Caki2 (cell line): ENCODE measurements around the gene OR10R2. TPM values are rescaled to one million over a fixed set of nuclear protein-coding genes. Genes with fewer than 3 reads are reported as not detected.
"Not testable (repeated sequence)": the region's sequence is repeated elsewhere in the genome, so short reads cannot be mapped to it uniquely, and the experiment has no call there.

ENCODE experiments used
- DNase-seq: peaks from one replicate; pipeline ENCODE4 v3.0.0-alpha.2; 2015; ENCODE audit warnings: low read depth
- in situ Hi-C: cut with HindIII; loops from 2 replicates; pipeline ENCODE4 v1.10.0; 2016; ENCODE audit warnings: low sequenced_read_pairs, low pct_unique_long_range_greater_than_20kb, mixed read lengths
- total RNA-seq: library from RNA; depleted of rRNA; stranded (reverse); fragments of >200 nt; shearing (Covaris generic); gene quantifications from 2 replicates; pipeline ENCODE4 v1.2.3, GENCODE V29; 2014; ENCODE audit warnings: low replicate concordance; rRNA removed

OR10R2 gene, protein sequence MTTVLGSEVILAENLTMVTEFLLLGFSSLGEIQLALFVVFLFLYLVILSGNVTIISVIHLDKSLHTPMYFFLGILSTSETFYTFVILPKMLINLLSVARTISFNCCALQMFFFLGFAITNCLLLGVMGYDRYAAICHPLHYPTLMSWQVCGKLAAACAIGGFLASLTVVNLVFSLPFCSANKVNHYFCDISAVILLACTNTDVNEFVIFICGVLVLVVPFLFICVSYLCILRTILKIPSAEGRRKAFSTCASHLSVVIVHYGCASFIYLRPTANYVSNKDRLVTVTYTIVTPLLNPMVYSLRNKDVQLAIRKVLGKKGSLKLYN
- total RNA-seq: not detected in 2 replicates

DNA sequence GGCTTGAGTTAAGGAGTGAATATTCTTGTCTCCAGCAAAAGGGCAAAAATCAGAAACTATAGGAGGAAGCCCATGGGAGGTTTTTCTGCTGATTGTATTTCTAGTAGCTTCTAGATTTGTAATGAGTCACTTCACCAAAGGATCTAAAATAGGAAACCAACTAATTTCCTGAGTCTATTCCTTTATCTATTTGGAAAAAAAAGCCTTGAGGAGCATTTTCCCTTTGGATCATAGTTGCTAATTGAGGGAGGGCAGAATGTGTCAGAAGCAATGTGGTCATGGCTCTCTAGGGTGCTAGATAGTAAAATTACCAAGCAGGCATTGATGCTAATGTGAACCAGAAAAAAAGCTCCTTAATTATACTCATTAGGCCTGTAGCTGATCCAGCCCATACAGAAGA lies at the start of gene OR10R2:
Gene OR10R2 (plus strand): TSS at position 301 of the 400 bp plus-strand sequence. CDS start 106 bp downstream, outside the sequence.
- in situ Hi-C loops: no loop called here

DNA sequence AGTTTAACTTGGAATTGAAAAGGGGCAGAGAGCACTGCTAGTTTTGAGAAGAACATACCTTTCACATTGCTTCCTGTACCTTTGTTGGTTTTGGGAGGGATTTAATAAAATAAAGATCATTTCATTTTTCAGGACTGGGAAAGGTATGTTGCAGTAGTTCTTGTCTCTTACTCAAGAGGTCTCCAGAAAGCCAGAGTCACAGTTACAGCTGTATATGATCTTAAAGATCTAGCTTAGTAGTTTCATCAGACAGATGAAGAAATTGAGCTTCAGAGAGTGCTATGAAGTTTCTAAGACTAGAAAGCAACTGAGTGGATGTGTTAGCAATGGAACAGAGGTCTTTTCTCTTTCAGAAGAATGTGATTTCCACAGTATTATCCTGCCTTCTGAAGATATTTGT lies 47.0 kb upstream of the OR10R2 start:
- in situ Hi-C loops: no loop called here

More for the DNA sequence above, at the start of gene OR10R2:
- DNase-seq: no peak

DNA sequence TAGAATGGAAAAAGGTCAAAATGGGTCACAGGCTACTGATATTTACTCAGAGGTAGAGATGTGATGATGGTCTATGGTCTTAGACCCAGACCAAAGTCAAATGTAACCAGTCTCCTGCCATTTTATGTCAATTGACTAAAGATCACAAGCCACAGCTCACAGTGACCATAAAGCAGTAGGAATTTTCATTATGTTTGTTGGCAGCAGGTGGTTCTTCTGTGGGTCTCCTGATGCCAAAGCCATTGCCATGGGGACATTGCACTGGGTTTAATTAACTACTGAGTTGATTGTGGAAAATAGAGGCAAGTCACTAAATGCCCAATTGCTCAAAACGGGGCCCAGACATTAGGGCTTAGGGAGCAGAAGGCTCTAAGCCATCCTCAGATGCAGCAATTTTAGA lies 45.9 kb upstream of the OR10R2 start, which contains the start of gene OR10K2:
Gene OR10K2 (minus strand): TSS at position 101 of the 400 bp plus-strand sequence. CDS start 5,371 bp downstream, outside the sequence.
- in situ Hi-C loops: no loop called here
- no peak for DNase-seq

More for the DNA sequence above, 47.0 kb upstream of the OR10R2 start:
- DNase-seq: no peak

DNA sequence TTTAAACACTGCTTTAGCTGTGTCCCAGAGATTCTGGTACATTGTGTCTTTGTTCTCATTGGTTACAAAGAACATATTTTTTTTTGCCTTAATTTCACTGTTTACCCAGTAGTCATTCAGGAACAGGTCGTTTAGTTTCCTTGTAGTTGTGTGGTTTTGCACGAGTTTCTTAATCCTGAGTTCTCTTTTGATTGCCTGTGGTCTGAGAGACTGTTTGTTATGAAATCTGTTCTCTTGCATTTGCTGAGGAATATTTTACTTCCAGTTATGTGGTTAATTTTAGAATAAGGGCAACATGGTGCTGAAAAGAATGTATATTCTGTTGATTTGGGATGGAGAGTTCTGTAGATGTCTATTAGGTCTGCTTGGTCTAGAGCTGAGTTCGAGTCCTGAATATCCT lies 41.9 kb upstream of the OR10R2 start:
- in situ Hi-C loops, DNase-seq: not testable (repeated sequence)

DNA sequence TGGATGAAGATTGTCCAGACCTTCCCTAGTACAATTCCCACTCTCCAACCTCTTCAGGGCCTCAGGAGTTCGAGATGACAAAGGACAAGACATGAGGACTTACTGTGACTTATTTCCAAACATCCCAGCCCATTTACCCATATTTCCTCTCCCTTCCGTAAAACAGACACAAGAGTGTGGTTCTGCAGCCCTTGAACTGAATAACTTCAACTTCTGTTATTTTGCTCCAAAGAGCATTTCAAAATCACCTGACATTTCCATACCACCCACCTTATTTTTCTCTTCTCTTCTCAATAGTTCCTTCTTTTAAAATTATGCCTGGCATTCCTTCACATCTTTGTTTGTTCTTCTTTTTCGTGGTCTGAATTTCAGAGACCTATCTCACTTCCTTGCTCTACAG lies 37.3 kb upstream of the OR10R2 start:
- in situ Hi-C loops: no loop called here
- no peak for DNase-seq

DNA sequence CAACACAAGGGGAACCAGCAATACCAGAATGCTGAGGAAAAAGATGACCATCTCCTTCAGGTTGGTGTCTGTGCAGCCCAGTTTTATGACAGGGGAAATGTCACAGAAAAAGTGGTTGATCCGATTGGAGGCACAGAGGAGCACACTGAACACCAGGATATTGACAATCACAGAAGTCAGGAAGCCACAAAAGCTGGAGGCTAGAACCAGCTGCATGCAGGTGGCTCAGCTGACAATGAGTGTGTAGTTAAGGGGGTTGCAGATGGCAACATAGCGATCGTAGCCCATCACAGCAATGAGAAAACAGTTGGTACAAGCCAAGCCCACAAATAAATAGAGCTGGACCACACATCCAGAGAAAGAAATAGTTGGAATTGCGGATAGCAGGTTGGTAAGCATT lies 26.6 kb upstream of the OR10R2 start:
- in situ Hi-C loops: no loop called here
- DNase-seq: no peak

DNA sequence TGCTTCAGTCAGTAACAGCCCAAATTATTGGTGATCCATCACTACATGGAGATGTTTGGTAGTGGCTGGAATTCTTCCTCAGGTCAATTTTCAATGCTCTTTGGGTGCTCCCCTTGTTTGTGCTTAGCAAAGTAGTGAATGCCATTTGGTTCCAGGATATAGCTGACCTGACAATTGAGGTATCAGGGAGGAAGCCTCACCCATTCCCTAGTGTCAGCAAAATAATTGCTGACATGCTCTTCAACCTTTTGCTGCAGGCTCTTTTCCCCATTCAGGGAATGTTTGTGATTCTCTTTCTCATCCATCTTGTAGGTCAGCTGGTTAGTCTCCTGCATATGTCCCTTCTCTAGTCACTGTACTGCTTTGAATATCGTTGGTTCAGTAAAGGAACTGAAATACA lies 17.5 kb upstream of the OR10R2 start:
- in situ Hi-C loops: no loop called here
- no peak for DNase-seq

DNA sequence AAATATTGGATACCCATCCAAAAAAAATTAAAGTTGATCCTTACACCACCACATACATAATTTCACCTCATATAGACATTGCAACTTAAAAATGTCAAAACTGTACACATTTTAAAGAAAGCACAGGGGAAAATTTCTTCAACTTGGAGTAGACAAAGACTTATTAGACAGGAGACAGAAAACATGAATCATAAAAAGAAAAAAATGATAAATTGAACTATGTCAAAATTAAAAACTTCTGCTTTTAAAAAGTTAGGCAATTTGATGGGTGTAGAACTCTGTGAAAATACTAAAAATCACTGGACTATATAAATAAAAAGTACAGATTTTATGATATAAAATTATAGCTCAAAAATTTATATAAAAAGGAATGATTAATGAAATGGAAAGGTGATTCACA lies 14.8 kb upstream of the OR10R2 start:
- in situ Hi-C loops: no loop called here
- no peak for DNase-seq

DNA sequence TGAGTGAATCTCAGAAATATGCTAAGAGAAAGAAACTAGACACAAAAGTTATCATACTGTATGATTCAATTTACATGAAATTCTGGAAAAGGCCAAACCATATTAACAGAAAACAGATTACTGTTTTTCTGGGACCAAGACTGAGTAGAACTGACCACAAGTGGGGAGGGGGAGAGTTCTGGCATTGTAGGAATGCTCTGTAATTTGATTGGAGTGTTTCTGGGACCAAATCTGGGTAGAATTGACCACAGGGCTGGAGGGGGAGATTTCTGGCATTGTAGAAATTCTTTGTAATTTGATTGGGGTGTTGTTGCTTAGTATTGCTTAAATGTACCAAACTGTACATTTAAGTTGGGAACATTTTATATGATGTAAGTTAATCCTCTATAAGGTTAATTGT lies 13.8 kb upstream of the OR10R2 start:
- in situ Hi-C loops: no loop called here
- no peak for DNase-seq

DNA sequence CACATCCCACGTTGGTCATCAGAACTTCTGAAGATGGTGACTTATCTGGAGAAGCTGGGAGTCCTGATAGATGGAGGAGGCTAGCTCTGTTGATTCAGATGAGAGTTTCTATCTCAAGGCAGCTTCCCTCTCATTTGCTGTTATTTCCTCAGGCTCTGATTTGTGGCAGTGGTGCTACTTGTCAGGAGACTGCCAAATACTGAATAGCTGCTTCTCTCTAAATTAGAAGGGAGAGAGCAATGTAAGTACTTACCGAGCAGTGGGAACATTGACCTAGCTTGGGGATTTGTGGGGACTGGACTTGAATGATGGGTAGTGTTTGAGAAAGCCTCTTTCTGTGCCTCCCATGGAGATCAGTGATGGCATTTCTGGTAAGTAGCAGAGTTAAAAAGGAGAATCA lies 10.5 kb upstream of the OR10R2 start, which contains the start of gene OR10K1:
Gene OR10K1 (plus strand): TSS at position 301 of the 400 bp plus-strand sequence. CDS start 3,728 bp downstream, outside the sequence.
- DNase-seq: no peak
- in situ Hi-C loops: no loop called here

DNA sequence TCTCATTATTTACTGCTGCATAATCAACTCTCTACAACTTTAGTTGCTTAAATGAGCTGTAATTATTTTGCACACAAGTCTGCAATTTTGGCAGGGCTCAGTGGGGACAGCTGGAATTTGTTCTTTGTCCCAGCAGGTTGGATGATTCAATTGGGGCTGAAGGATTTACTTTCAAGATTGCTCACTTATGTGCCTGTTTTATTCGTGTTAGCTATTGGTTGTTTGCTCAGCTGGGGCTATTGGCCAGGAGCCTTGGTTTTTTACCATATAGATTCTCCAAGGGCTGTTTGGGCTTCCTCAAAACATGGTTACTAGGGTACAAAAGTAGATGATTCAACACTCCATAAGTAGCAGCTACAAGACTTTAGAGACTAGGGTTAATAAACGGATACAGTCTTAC lies 13.4 kb downstream of the OR10R2 start:
- no peak for DNase-seq
- in situ Hi-C loops: no loop called here

DNA sequence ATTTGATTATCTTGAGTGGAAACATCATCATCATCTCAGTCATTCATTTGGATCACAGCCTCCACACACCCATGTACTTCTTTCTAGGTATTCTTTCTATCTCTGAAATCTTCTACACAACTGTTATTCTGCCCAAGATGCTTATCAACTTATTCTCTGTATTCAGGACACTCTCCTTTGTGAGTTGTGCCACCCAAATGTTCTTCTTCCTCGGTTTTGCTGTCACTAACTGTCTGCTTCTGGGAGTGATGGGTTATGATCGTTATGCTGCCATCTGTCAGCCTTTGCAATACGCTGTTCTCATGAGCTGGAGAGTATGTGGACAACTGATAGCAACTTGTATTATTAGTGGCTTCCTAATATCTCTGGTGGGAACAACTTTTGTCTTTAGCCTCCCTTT lies 19.3 kb downstream of the OR10R2 start:
- in situ Hi-C loops: no loop called here
- DNase-seq: no peak

DNA sequence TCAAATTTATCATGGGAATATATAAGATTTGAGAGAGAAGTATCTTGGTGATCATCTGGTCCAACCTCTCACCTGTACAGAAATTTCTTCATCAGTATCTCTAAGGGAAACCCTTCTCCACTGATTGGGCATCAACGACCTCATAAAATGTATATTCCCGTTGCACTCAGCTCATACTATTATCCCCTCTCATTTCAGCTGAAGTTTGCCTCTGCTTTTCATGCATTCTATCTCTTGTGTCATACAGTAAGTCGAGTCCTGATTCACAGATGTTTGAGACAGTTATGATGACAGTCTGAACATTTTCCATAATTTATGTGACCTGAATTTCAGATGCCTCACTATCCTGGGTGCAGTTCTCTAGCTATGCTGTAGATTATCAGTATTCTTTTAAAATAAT lies 21.0 kb downstream of the OR10R2 start:
- in situ Hi-C loops: no loop called here
- no peak for DNase-seq

DNA sequence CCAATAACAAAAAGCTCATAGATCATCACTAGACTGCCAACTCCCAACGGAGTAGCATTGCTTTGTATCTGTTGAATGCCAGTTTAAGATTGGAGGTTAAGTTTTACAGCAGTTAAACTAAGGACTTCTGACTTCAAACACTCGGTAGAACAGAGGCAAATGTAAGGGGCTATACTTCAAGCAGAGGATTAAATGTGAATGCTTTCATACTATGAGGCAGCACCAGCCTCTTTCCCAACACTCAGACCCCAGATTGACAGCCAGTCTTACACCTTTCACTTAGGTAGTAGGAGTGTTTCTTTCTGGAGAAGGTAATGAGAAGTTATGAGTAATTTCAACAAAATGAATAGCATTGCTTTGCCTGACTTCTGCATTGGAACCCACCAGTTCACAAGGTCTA lies 22.8 kb downstream of the OR10R2 start:
- no peak for DNase-seq
- in situ Hi-C loops: no loop called here

DNA sequence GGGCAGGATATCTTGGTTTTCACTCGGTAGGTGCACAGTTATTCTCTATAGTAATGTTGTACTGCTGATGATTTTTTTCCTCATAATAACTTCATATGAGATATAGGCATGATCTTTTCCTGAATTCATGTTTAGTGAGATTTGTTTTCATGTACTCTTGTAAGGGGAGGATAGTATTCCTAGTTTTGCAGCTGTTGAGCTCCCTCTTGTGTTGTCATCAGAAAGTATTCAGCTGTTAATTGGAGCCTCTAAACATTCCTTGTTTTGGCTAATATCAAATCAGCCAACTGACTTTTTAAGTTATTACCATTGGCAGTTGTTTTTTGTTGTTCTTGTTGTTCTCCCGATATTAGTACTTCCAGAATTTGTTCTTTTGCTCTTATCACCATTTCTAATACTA lies 24.4 kb downstream of the OR10R2 start:
- peak; percentile 17 for DNase-seq
- in situ Hi-C loops: no loop called here

DNA sequence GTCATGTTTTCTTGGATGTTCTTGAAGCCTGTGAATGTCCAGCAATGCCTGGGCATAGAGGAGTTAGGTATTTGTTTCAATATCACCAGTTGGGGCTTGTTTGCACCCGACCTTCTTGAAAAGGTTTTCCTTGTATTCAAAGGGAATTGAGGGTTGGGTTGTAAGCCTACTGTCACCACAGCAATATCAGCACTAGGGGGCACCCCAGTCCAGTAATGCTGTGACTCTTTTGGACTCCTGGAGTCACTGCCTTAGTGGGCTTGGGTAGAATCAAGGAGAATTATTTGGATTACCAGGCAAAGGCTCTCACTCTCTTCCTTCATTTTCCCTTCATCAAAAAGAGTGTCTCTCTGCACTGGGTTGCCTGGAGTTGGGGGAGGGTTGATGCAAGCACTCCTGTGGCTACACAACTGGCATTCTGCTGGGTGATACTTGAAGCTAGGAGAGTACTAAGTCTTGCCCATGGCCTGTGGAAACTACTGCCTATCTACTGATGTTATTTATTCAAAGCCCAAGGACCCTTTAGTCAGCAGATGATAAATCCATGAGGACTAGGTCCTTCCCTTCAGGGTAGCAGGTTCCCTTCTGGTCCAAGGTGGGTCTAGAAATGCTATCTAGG lies 34.5 kb downstream of the OR10R2 start:
- DNase-seq: no peak
- in situ Hi-C loops: no loop called here

DNA sequence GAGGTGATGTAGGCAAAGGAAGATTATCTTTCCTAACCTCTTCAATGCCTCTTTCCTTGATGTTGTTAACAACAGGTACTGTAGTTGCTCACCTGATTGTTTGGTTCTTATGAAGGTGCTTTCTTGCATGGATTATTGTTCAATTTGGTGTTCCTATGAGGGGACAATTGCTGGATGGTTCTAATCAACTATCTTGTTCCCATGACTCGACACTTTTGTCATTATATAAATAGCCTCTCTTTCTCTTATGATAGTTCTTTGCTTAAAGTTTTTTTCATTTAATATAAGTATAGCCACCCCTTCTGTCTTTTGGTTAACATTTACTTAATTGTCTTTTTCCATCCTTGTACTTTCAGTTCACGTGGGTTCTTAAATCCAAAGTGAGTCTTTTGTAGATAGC lies 35.5 kb downstream of the OR10R2 start:
- in situ Hi-C loops: no loop called here
- no peak for DNase-seq

DNA sequence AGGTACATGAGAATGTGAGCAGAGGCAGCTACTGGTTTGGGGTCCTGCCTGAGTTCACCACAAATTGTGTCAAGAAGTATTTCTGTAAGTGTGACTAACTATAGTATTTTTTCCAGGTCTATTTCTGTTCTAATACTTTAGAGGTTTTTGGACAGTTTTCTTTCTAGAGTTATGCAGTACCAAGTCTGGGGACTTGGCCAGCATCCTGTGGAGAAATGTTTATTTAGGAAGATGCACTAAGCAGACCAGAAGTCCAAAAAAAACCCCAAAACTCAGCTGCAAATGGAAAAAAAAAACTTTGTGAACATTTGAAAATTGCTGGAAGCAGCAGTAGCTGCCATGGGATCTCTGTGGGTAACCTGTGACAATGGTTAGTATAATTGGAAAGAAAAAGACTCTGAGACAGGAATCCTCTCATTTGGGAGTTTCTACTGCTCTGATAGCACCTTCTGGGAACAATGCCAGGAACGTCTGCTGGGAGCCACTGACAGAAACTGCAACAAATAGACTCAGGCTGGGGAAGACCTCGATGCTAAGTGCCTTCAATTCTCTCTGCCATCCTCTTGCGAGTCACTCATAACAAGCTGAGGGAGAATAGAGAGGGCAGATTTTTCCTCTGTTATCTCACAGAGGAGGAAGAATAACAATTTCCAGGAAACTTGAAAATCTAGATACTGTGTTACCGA lies 37.6 kb downstream of the OR10R2 start:
- in situ Hi-C loops: no loop called here
- DNase-seq: no peak

DNA sequence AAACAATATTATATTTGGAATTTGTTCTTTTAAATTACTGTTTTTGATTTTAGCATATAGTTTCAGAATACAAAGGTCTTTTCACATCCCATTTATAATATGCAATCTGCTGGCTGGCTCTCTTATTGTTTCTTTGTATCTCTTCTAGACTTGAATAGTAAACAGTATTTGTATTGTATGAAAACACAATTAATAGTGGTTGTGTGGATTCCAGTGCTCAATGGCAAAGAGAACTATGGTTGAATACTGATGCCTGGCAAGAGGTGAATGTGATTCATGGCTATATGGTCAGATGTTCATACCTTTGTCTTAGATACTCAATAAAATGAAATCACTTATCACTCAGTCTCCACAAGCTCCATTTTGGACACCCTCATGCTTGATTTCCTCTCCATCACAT lies 44.9 kb downstream of the OR10R2 start:
- in situ Hi-C loops: no loop called here
- no peak for DNase-seq
